IMR-90 (cell line): ENCODE results near the gene FABP2.
"Not testable (repeated sequence)": the region's sequence is repeated elsewhere in the genome, so short reads cannot be mapped to it uniquely, and the experiment has no call there.

ENCODE experiments used
- BHLHE40 ChIP-seq: fragments of 150-350 bp; IDR thresholded peaks from 2 replicates; pipeline ENCODE4 v1.6.1; 2016; ENCODE audit warnings: mild to moderate bottlenecking, low read depth, low read length
- CHD1 ChIP-seq: IDR thresholded peaks from 2 replicates; pipeline ENCODE4 v1.6.1; 2012; ENCODE audit warnings: low read depth, low read length, improper control_type of control experiment
- ELK1 ChIP-seq: fragments of 150-350 bp; IDR thresholded peaks from 2 replicates; pipeline ENCODE4 v1.6.1; 2016; ENCODE audit warnings: low read depth, mild to moderate bottlenecking, low read length, moderate library complexity, borderline replicate concordance
- FOS ChIP-seq: fragments of 150-350 bp; IDR thresholded peaks from 2 replicates; pipeline ENCODE4 v1.6.1; 2016; ENCODE audit warnings: low read depth, low read length
- MAFK ChIP-seq: IDR thresholded peaks from 2 replicates; pipeline ENCODE4 v1.6.1; 2012; ENCODE audit warnings: low read depth, low read length, improper control_type of control experiment
- MAZ ChIP-seq: IDR thresholded peaks from 2 replicates; pipeline ENCODE4 v1.6.1; 2012; ENCODE audit warnings: low read depth, mild to moderate bottlenecking, low read length, improper control_type of control experiment, moderate library complexity, borderline replicate concordance
- POLR2A ChIP-seq: IDR thresholded peaks from 2 replicates; pipeline ENCODE4 v1.6.1; 2012; ENCODE audit warnings: mild to moderate bottlenecking, low read depth, low read length
- RAD21 ChIP-seq: IDR thresholded peaks from 2 replicates; pipeline ENCODE4 v1.6.1; 2012; ENCODE audit warnings: low read length, improper control_type of control experiment
- RCOR1 ChIP-seq: IDR thresholded peaks from 2 replicates; pipeline ENCODE4 v1.6.1; 2012; ENCODE audit warnings: mild to moderate bottlenecking, low read length, improper control_type of control experiment; ENCODE audit not compliant: insufficient replicate concordance
- TF ChIP-seq, protein P1 (sequence below): conservative IDR thresholded peaks from 2 replicates; pipeline ENCODE4 v1.5.1; 2012; ENCODE audit warnings: mild to moderate bottlenecking, low read depth, low read length, improper control_type of control experiment

GRCh38 chr4:119336332-119336979 lies 14.5 kb upstream of the FABP2 start:
- TF ChIP-seq, protein P1, sequence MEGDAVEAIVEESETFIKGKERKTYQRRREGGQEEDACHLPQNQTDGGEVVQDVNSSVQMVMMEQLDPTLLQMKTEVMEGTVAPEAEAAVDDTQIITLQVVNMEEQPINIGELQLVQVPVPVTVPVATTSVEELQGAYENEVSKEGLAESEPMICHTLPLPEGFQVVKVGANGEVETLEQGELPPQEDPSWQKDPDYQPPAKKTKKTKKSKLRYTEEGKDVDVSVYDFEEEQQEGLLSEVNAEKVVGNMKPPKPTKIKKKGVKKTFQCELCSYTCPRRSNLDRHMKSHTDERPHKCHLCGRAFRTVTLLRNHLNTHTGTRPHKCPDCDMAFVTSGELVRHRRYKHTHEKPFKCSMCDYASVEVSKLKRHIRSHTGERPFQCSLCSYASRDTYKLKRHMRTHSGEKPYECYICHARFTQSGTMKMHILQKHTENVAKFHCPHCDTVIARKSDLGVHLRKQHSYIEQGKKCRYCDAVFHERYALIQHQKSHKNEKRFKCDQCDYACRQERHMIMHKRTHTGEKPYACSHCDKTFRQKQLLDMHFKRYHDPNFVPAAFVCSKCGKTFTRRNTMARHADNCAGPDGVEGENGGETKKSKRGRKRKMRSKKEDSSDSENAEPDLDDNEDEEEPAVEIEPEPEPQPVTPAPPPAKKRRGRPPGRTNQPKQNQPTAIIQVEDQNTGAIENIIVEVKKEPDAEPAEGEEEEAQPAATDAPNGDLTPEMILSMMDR: not testable (repeated sequence)
- TF ChIP-seq RCOR1, CHD1, FOS, MAFK, POLR2A, MAZ, ELK1, RAD21, BHLHE40: not testable (repeated sequence)
